ENCODE results near the gene NUP210L.
A peak's percentile ranks its signal among the peaks of the same experiment; 100 is the strongest.

NUP210L gene

DNA sequence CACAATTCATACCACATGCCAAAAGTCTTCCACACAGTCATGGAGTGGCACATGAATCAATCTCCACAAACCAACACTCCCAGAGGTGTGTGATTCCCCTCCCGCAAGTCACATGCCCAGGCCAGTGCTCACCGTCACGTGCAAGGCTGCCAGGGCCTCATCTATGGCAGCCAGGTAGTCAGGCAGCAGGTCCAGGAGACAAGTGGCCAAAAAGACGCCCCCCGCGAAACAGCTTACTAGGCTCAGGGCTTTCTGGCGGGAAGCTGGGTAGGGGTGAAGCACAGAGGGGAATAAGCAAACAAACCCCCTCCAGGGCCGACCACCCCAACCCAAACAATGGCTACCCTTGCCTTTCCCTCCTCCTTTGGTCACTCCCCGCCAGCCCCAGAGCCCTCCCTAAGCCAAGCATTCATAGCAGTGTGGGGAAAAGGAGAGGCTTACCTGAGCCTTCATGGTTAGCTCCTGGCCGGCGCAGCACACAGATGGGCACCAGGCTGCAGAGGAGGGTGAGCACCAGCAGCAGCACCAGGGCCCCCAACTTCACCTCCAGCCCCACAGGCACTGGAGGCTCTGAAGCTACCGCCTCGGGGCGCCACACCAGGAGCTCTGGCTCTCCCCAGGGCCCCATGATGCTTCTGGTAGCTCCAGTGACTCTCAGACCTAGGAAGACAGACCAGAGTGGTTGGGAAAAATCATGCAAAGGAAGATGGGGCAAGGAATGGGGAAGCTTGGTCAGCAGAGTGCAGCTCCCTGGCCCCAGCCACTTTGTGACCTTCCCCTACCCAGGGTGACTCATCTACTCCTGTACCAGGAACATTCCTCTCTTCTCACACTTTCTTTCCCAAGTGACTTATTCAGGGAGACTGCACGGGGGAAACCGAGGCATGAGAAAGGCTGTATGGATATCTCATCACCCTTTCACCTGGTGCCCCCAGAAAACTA, 192.5 kb downstream of the NUP210L start:
- DNase-seq, result no peak

- DNase-seq, result no peak
Measured at GRCh38 chr1:153961421-153961820, 193.5 kb downstream of the NUP210L start.

DNA sequence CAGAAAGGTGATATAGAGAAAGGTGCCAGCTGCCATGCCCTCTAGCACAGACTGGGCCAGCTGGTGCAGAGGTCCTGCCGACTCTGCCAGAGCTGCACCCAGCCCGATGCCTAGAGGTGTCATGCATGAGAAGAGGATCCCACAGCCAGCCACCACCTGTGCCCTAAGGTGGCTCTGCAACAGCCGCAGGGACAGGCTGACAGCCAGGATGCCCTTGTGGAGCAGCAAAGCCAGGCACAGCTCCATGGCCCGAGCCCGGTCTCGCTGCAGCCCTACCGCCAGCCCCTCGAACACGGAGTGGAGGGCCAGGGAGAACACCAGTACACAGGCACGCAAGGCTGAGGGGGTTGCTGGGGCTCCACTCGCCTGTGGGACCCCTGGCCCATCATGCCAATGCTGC, 194.7 kb downstream of the NUP210L start:
- DNase-seq, result no peak

DNA sequence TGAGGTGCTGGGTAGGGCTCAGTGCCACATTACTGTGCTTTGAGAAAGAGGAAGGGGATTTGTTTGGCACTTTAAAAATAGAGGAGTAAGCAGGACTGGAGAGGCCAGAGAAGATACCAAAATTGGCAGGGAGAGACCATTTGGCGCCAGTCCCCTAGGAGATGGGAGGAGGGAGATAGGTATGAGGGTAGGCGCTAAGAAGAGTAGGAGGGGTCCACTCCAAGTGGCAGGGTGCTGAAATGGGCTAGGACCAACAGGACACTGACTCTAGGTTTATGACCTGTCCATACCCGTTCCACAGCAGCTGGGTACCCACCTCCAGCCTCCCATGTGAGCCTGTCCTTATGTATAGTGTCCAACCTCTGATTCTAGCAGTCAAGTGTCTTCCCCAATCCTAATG, 195.4 kb downstream of the NUP210L start:
- no peak for DNase-seq

- DNase-seq, result no peak
Measured at GRCh38 chr1:153958961-153959260, 196.0 kb downstream of the NUP210L start.

- peak; percentile 96 to 98 for DNase-seq
Measured at GRCh38 chr1:153958111-153958960, 196.5 kb downstream of the NUP210L start, which contains the start of gene CRTC2. CRTC2 (minus strand) TSS chr1:153958612; CDS start chr1:153958497, 115 bp downstream.

- peak in 1 of 2 donors; percentile 34 for DNase-seq
Measured at GRCh38 chr1:153957744-153958110, 197.1 kb downstream of the NUP210L start.

- no peak for DNase-seq
Measured at GRCh38 chr1:153956997-153957715, 197.7 kb downstream of the NUP210L start.

- no peak for DNase-seq
Measured at GRCh38 chr1:153954826-153955225, 200.0 kb downstream of the NUP210L start.

GRCh38 chr1:153953859-153954365, 201.0 kb downstream of the NUP210L start:
- no peak for DNase-seq

DNA sequence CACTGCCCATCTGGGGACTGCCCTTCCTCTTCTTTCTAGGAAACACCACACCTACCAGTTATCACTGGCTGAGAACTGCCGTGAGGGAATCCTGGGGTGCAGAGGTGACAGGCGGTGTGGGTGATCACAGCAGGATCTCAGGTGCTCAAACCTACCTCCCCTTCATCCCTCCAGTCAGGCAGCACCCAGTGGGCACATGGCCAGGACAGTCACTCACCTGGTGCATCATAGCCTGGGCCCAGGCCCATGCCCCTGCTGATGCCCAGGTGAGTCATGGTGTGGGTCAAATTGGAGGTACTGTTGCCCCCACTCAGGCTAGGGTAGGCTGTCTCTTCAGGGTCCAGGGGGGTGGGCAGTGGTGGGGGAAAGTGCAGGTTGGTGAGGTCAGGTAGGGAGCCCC, 203.1 kb downstream of the NUP210L start:
- DNase-seq, result no peak

DNA sequence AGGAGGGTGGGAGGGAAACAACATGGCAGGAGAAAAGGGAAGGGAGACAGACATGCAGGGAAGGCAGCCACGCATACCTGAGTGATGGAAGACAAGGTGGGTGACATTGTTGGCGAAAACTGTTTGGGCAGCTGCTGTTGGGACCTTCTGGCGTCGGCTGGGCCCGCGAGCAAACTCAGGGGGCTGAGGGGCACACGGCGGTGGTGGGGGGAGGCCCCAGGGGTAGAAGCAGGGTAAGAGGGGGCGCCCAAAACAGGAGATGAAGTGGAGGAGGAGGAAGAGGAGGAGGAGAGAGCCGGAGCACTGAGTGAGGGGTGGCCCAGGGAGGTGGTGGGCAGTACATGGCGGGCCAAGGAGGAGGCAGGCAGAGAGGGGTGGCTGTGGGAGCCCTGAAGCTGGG, 203.7 kb downstream of the NUP210L start:
- no peak for DNase-seq

GRCh38 chr1:153946622-153947241, 208.1 kb downstream of the NUP210L start, which contains the start of gene DENND4B:
DENND4B (minus strand) TSS chr1:153946718; CDS start chr1:153944374, 2,344 bp downstream.
- peak; percentile 69 to 78 for DNase-seq

DNA sequence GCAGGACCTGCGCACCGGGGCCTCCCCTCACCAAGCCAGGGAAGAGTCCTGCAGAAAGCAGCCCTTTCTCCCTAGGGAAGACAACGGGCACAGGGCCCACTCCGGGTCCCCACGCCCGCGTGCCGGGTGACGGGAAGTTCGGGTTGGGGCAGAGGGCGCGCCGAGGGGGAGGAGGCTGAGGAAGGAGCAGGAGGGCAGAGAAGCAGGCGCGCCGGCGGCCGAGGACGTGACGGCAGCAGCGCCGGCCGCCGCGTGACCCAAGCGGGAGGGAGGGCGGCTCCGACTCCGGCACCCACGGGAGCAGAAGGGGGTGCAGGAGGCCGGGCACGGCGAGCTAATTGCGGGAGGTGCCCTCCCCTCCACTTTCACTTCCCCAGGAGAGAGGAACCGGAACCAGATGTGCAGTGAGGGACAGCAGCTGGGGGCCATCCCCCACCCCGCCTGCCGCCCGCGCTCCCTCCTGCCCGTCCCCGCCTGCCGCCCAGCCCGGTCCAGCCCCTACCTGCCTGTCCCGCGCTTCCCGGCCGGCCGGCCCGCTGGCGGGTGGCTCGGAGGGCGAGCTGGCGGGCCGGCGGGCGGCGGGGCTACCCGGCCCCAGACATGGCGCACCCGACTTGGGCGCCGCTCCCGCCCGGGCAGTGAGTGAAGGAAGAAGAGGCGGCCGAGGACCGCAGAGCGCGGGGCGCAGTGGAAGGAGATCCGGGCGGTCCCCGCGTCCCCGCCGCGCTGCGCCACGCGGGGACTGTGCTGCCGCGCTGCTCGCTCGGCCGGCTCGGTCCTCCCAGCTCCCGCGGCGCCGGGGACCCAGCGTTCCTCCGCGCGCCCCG, 208.9 kb downstream of the NUP210L start:
- peak; percentile 50 to 64 for DNase-seq

DNA sequence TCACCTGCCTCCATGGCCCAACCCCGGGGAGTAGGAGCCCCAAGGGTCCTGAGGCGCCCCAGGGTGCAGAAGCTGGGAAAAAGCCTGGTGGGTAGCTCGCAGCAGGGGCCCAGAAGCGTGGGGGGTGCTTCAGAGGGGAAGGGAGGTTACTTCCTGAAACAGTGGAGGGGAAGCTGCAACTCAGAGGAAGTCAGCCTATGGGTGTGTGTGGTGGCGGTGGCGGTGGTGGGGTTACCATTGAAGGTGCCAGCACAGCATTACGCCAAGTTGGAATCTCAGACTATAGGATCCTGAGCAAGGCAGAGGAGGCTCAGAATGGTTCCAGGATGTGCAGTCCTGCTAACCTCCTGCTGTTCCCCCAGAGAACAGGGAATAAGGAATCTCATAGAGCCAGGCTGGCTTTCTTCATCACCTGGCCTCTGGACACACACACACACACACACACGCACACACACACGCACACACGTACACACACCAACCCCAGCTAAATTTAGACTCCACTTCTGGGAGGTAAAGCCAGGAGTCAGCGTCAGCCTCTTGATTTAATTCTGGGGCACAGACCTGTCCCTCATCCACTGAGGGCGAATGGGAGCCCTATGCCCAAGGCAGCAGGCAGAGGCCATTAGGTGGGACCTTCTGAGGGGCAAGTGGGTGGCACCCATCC, 209.6 kb downstream of the NUP210L start:
- peak; percentile 69 to 76 for DNase-seq

DNA sequence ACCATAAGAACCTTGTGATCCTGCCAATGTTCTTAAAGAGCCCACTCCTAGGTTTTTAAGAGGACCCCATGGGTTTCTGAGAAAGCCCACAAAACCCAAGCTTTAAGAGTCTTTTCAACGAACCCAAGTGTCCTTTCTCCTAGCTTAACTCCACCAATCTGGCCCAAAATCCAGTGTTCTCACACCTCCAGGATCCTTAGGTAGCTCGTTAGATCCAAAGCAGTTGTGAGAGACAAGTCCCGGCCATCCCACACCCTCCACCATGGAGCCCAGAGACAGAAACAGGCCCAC, 210.1 kb downstream of the NUP210L start:
- DNase-seq, result no peak

- DNase-seq, result no peak
Measured at GRCh38 chr1:153944005-153944826, 210.7 kb downstream of the NUP210L start.

DNA sequence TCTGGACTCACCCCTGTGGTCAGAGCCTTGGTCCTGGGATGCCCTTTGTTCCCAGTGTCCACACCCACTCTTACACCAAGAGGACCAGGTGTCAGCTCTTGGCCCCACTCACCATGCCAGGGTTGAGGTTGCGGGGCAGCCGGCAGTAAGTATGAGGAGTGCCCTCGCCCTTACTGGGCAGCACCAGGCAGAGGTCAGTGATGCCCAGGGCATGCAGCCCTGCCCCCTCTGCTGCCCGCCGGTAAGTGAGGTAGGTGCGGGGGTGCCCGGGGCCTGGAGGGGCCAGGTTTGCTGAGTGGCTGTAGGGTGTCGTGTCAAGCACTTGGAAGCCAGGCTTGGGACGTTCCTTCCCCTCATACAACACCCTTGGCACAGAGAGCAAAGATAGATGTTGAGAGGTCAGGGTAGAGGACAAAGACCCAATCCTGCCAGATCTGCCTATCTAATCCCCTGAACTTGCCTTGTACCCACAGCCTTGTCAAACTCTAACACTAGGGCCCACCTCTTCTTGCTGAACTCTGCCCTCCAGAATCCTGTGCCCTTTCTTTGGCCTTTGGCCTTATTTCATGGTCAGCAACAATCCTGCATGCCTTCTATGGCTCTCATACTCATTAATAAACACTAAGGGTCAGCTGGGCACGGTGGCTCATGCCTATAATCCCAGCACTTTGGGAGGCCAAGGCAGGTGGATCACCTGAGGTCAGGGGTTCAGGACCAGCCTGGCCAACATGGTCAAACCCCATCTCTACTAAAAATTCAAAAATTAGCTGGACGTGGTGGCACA, 211.9 kb downstream of the NUP210L start:
- no peak for DNase-seq
